HG03460 (cell line): ENCODE data around the gene EGFR.

Experiments
- ATAC-seq: cut with Tn5 transposase; IDR thresholded peaks from one replicate; pipeline ENCODE4 v1.9.1; 2021; ENCODE audit not compliant: unreplicated experiment

The EGFR gene

GRCh38 chr7:55142919-55143600, 124.2 kb downstream of the EGFR start:
- ATAC-seq = no peak

- no peak for ATAC-seq
These were observed 125.8 kb downstream of the EGFR start for GRCh38 chr7:55144333-55145317.

GRCh38 chr7:55145606-55146005, 126.8 kb downstream of the EGFR start:
- no peak for ATAC-seq

- no peak for ATAC-seq
These were observed 128.3 kb downstream of the EGFR start for GRCh38 chr7:55147101-55147500.

- no peak for ATAC-seq
These were observed 128.9 kb downstream of the EGFR start for GRCh38 chr7:55147736-55148135.

- no peak for ATAC-seq
These were observed 129.8 kb downstream of the EGFR start for GRCh38 chr7:55148571-55148970.

- ATAC-seq = no peak
These were observed 130.2 kb downstream of the EGFR start for GRCh38 chr7:55149001-55149400.

GRCh38 chr7:55150166-55150565, 131.3 kb downstream of the EGFR start:
- no peak for ATAC-seq

GRCh38 chr7:55150709-55151451, 132.1 kb downstream of the EGFR start:
- ATAC-seq = no peak

GRCh38 chr7:55152516-55152915, 133.7 kb downstream of the EGFR start:
- ATAC-seq = no peak

- ATAC-seq = no peak
These were observed 135.3 kb downstream of the EGFR start for GRCh38 chr7:55154096-55154495.

GRCh38 chr7:55155351-55156117, 136.7 kb downstream of the EGFR start:
- no peak for ATAC-seq

GRCh38 chr7:55156919-55157763, 138.3 kb downstream of the EGFR start:
- no peak for ATAC-seq

- ATAC-seq = no peak
These were observed 138.9 kb downstream of the EGFR start for GRCh38 chr7:55157764-55158105.

- ATAC-seq = no peak
These were observed 139.9 kb downstream of the EGFR start for GRCh38 chr7:55158541-55159382.

- ATAC-seq = no peak
These were observed 141.7 kb downstream of the EGFR start for GRCh38 chr7:55160539-55160938.

GRCh38 chr7:55161154-55161687, 142.4 kb downstream of the EGFR start:
- no peak for ATAC-seq

- no peak for ATAC-seq
These were observed 143.7 kb downstream of the EGFR start for GRCh38 chr7:55162476-55162875.

- ATAC-seq = no peak
These were observed 144.9 kb downstream of the EGFR start for GRCh38 chr7:55163733-55164132.
